Activated B cell treated with CpG ODN at 0.5 μM for 24 hours (primary cell): Measurements from ENCODE around the gene CUL4A. TPM values are rescaled to one million over a fixed set of nuclear protein-coding genes. Genes with fewer than 3 reads are reported as not detected.
A peak's percentile ranks its signal among the peaks of the same experiment; 100 is the strongest.

Experiments used
- ATAC-seq: fragments of 200-7000 bp; cut with Tn5 transposase; one replicate; pipeline ENCODE4 v1.10.0; 2021; ENCODE audit warnings: low read depth, mild to moderate bottlenecking, moderate library complexity
- CTCF ChIA-PET: fragments of 350-600 bp; sonication (Branson Sonifier 250); formaldehyde crosslinking; loops from one replicate; lab custom pipeline; 2021; ENCODE audit warnings: antibody characterized with exemption; lab: Charles Lee
- POLR2A ChIA-PET: fragments of 350-600 bp; sonication (Branson Sonifier 250); formaldehyde crosslinking; loops from one replicate; lab custom pipeline; 2021; ENCODE audit warnings: antibody characterized with exemption; lab: Charles Lee
- DNase-seq: peaks from one replicate; pipeline ENCODE4 v3.0.0; 2022
- H3K27ac Mint-ChIP-seq: one replicate; pipeline ENCODE4 v1.8.0; 2020; ENCODE audit warnings: mixed read lengths
- H3K27me3 Mint-ChIP-seq: one replicate; pipeline ENCODE4 v1.8.0; 2021; ENCODE audit warnings: mixed read lengths
- H3K36me3 Mint-ChIP-seq: one replicate; pipeline ENCODE4 v1.8.0; 2021; ENCODE audit warnings: low read depth, mixed read lengths
- H3K4me1 Mint-ChIP-seq: one replicate; pipeline ENCODE4 v1.8.0; 2021; ENCODE audit warnings: mixed read lengths
- H3K4me3 Mint-ChIP-seq: one replicate; pipeline ENCODE4 v1.8.0; 2020; ENCODE audit warnings: mild to moderate bottlenecking, mixed read lengths
- H3K9me3 Mint-ChIP-seq: one replicate; pipeline ENCODE4 v1.8.0; 2020; ENCODE audit warnings: mixed read lengths
- intact Hi-C: fragments of 100-400 bp; cut with micrococcal nuclease; formaldehyde crosslinking; loops from one replicate; pipeline ENCODE4 v1.15.1; 2024
- total RNA-seq: library from RNA; stranded (reverse); gene quantifications from 2 replicates; pipeline ENCODE4 v1.2.3, GENCODE V29; 2022
- TF ChIP-seq, protein P1 (sequence below): fragments of 200-600 bp; IDR thresholded peaks from one replicate; pipeline ENCODE4 v1.8.0; 2022; ENCODE audit warnings: antibody characterized with exemption, mild to moderate bottlenecking

Gene CUL4A
- total RNA-seq, 1 donor from 2014 or later = 77.2 TPM

DNA sequence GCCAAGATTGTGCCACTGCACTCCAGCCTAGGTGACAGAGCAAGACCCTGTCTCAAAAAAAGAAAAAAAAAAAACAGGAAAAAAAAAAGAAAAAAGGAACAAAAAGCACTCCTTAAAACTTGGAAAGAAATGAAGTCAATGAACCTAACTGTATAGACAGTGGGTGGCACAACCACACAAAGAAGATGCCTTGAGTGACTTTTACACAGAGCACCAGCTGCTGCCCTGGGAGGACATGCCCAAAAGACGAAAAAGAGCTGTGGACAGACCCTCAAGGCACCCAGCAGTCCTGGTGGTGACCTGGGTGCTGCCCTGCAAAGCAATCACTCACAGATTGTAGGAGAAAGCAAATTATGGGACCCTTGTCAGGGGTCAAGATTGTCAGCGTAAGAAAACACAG lies 81.7 kb downstream of the CUL4A start:
- intact Hi-C loops = loop anchor here (10.0 kb wide), 1 partner anchor 706 kb away; the partner anchor contains the start of gene TUBGCP3
- CTCF ChIA-PET = no interaction called here
- POLR2A ChIA-PET = no interaction called here
- H3K4me3 Mint-ChIP-seq = peak overlapping the region; percentile 24
- TF ChIP-seq, protein P1, sequence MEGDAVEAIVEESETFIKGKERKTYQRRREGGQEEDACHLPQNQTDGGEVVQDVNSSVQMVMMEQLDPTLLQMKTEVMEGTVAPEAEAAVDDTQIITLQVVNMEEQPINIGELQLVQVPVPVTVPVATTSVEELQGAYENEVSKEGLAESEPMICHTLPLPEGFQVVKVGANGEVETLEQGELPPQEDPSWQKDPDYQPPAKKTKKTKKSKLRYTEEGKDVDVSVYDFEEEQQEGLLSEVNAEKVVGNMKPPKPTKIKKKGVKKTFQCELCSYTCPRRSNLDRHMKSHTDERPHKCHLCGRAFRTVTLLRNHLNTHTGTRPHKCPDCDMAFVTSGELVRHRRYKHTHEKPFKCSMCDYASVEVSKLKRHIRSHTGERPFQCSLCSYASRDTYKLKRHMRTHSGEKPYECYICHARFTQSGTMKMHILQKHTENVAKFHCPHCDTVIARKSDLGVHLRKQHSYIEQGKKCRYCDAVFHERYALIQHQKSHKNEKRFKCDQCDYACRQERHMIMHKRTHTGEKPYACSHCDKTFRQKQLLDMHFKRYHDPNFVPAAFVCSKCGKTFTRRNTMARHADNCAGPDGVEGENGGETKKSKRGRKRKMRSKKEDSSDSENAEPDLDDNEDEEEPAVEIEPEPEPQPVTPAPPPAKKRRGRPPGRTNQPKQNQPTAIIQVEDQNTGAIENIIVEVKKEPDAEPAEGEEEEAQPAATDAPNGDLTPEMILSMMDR = no peak
- DNase-seq (no peak), ATAC-seq (no peak)
- peaks cover 50% of the 10 kb centered on the region for H3K27me3 Mint-ChIP-seq
- no peaks in the 10 kb centered on the region for H3K9me3 Mint-ChIP-seq
- H3K4me1 Mint-ChIP-seq = peaks cover 14% of the 10 kb centered on the region
- no peak overlapping the region for H3K27ac Mint-ChIP-seq
- H3K36me3 Mint-ChIP-seq = no peaks in the 10 kb centered on the region

DNA sequence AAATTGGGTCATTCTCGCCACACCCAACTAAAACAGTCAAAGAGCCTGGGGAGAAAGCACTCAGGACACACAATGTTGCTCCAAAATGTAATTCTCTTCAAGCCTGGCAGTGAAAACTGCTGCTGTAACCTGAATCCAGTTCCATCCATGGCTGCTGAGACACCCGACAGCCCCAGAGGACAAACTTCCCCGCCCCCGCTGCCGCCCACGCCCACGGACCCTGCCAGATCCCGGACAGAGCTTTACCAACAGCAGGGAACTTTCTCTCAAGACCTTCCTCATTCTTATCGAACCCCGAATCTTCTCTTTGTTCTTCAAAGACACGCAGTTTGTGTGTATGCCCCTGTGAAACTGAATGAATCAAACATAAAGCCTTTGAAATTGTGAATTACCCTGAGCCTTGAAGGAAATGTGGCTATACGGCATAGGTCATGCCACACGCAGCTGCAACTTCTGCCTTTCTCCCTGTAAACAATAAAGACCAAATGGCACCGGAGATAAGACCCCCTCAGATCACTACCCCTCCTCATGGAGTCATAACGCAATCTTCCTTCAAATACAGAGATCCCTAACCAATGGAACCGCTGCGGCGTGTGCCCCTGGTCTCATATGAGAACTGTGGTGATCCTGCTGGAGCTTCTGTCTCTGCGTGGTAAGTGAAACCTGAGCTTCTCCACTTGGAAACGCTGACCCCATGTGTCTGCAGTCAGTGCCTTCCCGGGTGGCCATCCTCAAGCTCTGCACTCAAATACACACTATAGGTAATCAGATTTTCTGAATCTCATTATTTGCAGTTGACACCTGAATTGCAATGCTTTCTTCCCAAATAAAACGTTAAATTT lies 82.8 kb downstream of the CUL4A start:
- intact Hi-C loops = loop anchor here (10.0 kb wide), 1 partner anchor 707 kb away; the partner anchor contains the start of gene TUBGCP3
- TF ChIP-seq, protein P1 = no peak
- H3K9me3 Mint-ChIP-seq = no peaks in the 10 kb centered on the region
- H3K27me3 Mint-ChIP-seq = peaks cover 48% of the 10 kb centered on the region
- H3K36me3 Mint-ChIP-seq = peaks cover 5% of the 10 kb centered on the region
- ATAC-seq (no peak), DNase-seq (no peak)
- peak overlapping the region; percentile 26 for H3K4me3 Mint-ChIP-seq
- ChIA-PET CTCF (no interaction called here), POLR2A (no interaction called here)
- no peak overlapping the region for H3K27ac Mint-ChIP-seq
- peaks cover 20% of the 10 kb centered on the region for H3K4me1 Mint-ChIP-seq

DNA sequence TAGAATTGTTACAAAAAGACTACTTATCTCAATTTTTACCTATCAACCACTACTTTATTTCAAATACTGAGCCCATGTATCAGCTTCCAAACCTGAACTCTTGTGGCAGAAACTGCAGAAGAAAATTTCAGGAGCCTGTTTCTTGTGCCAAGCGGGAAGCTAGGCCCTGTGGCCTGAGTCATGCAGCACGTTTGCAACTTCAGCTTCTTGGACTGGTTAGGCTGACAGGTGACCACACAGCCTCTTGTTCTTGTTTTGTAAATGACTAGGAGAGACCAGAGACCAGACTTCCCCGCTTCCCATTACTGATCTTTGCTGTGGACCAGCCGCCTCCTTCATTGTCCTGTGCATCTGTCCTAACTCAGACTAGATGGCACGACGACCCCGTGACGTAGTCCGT lies 84.3 kb downstream of the CUL4A start:
- DNase-seq (no peak), ATAC-seq (no peak)
- POLR2A ChIA-PET = no interaction called here
- Mint-ChIP-seq H3K27me3 (peaks cover 45% of the 10 kb centered on the region), H3K9me3 (no peaks in the 10 kb centered on the region), H3K4me3 (no peak overlapping the region), H3K4me1 (peaks cover 32% of the 10 kb centered on the region), H3K36me3 (peaks cover 8% of the 10 kb centered on the region), H3K27ac (no peak overlapping the region)
- intact Hi-C loops = loop anchor here (10.0 kb wide), 1 partner anchor 709 kb away; the partner anchor contains the start of gene TUBGCP3
- TF ChIP-seq, protein P1 = no peak
- CTCF ChIA-PET = no interaction called here

DNA sequence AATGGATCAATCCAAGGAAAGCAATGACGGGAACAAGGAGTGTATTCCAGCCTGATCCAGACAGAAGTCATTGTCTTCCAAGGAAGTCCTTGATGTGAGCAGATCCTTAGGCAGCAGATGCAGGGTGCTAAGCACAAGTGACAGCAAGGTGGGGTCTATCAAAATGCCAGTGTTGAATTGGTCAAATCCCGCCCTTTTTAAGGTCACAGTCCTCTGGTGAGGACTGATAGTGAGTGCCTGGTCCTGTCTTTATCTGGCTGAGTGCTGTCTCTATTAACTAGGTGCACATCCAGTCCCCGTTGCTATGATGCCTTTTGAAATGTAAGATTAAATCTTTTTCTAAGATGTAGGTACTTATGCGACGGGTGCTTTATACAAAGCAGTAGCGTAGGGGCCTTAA lies 86.4 kb downstream of the CUL4A start:
- TF ChIP-seq, protein P1 = no peak
- CTCF ChIA-PET = no interaction called here
- ATAC-seq (no peak), DNase-seq (no peak)
- POLR2A ChIA-PET = interaction anchor here (0.7 kb wide), 1 partner anchor 59 kb away, joined by 6 read pairs; no protein-coding TSS in a partner anchor
- intact Hi-C loops = loop anchor here (2.0 to 10.0 kb wide), 3 partner anchors 353 to 837 kb away; partner anchors contain the start of genes RASA3 and TUBGCP3
- H3K9me3 Mint-ChIP-seq = no peaks in the 10 kb centered on the region
- H3K27ac Mint-ChIP-seq = peak overlapping the region; percentile 98
- H3K27me3 Mint-ChIP-seq = peaks cover 24% of the 10 kb centered on the region
- H3K4me1 Mint-ChIP-seq = peaks cover 47% of the 10 kb centered on the region
- H3K4me3 Mint-ChIP-seq = peak overlapping the region; percentile 89
- peaks cover 9% of the 10 kb centered on the region for H3K36me3 Mint-ChIP-seq

DNA sequence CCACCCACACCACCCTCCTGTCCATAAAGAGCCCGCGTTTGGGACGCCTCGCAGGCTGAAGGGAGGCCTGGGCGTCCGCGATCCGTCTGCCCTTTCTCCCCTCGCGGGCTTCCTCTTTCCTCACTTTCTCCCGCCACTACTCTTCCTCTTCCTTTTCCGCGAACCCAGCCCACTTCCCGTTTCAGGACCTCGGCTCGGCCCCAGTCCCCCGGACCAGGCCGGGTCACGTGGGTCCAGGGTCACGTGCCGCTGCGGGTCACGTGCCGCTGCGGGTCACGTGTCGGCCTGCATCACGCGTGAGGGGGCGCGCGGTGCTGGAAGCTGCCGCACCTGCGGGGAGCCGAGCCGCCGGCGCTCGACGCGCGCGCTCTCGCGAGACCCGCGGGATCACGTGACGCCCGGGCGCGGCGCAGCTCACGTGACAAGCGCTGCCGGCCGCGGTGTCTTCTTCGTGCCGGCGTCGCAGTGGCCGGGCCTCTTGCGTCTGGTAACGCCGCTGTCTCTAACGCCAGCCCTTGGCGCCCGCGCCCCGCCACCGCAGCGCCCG lies 87.5 kb downstream of the CUL4A start, which contains the start of gene LAMP1:
TSS of gene LAMP1 (plus strand) at position 417 of the 547 bp plus-strand sequence. CDS start 196 bp downstream, outside the sequence.
- ATAC-seq = peak; percentile 80
- ChIA-PET CTCF (interaction anchor here (1.3 kb wide), 1 partner anchor 87 kb away, joined by 5 read pairs; the partner anchor contains the start of gene CUL4A), POLR2A (interaction anchor here (1.1 to 2.3 kb wide), 2 partner anchors 88 to 984 kb away, joined by 3 to 40 read pairs; partner anchors contain the start of genes CUL4A, PCID2 and UPF3A)
- intact Hi-C loops = loop anchor here (1.0 to 10.0 kb wide), 7 partner anchors 50 to 835 kb away; partner anchors contain the start of genes CUL4A, DCUN1D2, RASA3 and TUBGCP3
- H3K4me3 Mint-ChIP-seq = peak within 1 kb of the TSS; percentile 94
- DNase-seq = peak; percentile 100
- H3K27ac Mint-ChIP-seq = peak within 1 kb of the TSS; percentile 98
- H3K36me3 Mint-ChIP-seq = peaks cover 15% of the 10 kb centered on the region
- TF ChIP-seq, protein P1 = no peak
- H3K27me3 Mint-ChIP-seq = peaks cover 16% of the 10 kb centered on the region
- peaks cover 45% of the 10 kb centered on the region for H3K4me1 Mint-ChIP-seq
- no peaks in the 10 kb centered on the region for H3K9me3 Mint-ChIP-seq
